Parathyroid adenoma (tissue), 2 donors: ENCODE results near the gene HOXA6.

Experiments
- H2AFZ ChIP-seq: fragments of 300-600 bp; sonication (generic); one replicate; pipeline ENCODE4 v1.7.0; 2017; ENCODE audit warnings: antibody characterized with exemption, mild to moderate bottlenecking
- H3K27ac ChIP-seq: fragments of 300-600 bp; sonication (generic); one replicate; pipeline ENCODE4 v1.7.0; 2017
- H3K27me3 ChIP-seq: fragments of 300-600 bp; sonication (generic); one replicate; pipeline ENCODE4 v1.7.0; 2017; ENCODE audit warnings: low read length; ENCODE audit not compliant: control insufficient read depth, insufficient read depth
- H3K36me3 ChIP-seq: fragments of 300-600 bp; sonication (generic); one replicate; pipeline ENCODE4 v1.7.0; 2017; ENCODE audit warnings: low read length; ENCODE audit not compliant: control insufficient read depth, insufficient read depth
- H3K4me1 ChIP-seq: fragments of 300-600 bp; sonication (generic); one replicate; pipeline ENCODE4 v1.7.0; 2017; ENCODE audit warnings: control low read depth
- H3K4me2 ChIP-seq: fragments of 300-600 bp; sonication (generic); one replicate; pipeline ENCODE4 v1.7.0; 2017; ENCODE audit warnings: low read length
- H3K4me3 ChIP-seq: fragments of 300-600 bp; sonication (generic); one replicate; pipeline ENCODE4 v1.7.0; 2017; ENCODE audit warnings: low read depth, low read length
- H3K79me2 ChIP-seq: fragments of 300-600 bp; sonication (generic); one replicate; pipeline ENCODE4 v1.7.0; 2017; ENCODE audit warnings: control low read depth
- H3K9ac ChIP-seq: fragments of 300-600 bp; sonication (generic); one replicate; pipeline ENCODE4 v1.7.0; 2017; ENCODE audit warnings: mild to moderate bottlenecking
- H3K9me3 ChIP-seq: fragments of 300-600 bp; sonication (generic); one replicate; pipeline ENCODE4 v1.7.0; 2017; ENCODE audit warnings: low read length; ENCODE audit not compliant: control insufficient read depth
- TF ChIP-seq, protein P1 (sequence below): fragments of 300-600 bp; sonication (generic); IDR thresholded peaks from one replicate; pipeline ENCODE4 v1.7.0; 2017; ENCODE audit warnings: antibody characterized with exemption, mild to moderate bottlenecking
- donor health status: primary hyperparathyroidism.

Gene HOXA6

GRCh38 chr7:27126596-27127327 is 20.8 kb downstream of the HOXA6 start:
- Histone ChIP-seq H3K9ac (no peak overlapping the region), H3K27ac (no peak overlapping the region), H3K4me2 (peak overlapping the region; percentile 97), H2AFZ (no peak overlapping the region), H3K4me1 (no peaks in the 10 kb centered on the region), H3K79me2 (no peaks in the 10 kb centered on the region), H3K27me3 (no peaks in the 10 kb centered on the region), H3K36me3 (no peaks in the 10 kb centered on the region), H3K9me3 (no peaks in the 10 kb centered on the region), H3K4me3 (no peak overlapping the region)
- TF ChIP-seq, protein P1, sequence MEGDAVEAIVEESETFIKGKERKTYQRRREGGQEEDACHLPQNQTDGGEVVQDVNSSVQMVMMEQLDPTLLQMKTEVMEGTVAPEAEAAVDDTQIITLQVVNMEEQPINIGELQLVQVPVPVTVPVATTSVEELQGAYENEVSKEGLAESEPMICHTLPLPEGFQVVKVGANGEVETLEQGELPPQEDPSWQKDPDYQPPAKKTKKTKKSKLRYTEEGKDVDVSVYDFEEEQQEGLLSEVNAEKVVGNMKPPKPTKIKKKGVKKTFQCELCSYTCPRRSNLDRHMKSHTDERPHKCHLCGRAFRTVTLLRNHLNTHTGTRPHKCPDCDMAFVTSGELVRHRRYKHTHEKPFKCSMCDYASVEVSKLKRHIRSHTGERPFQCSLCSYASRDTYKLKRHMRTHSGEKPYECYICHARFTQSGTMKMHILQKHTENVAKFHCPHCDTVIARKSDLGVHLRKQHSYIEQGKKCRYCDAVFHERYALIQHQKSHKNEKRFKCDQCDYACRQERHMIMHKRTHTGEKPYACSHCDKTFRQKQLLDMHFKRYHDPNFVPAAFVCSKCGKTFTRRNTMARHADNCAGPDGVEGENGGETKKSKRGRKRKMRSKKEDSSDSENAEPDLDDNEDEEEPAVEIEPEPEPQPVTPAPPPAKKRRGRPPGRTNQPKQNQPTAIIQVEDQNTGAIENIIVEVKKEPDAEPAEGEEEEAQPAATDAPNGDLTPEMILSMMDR = no peak

DNA sequence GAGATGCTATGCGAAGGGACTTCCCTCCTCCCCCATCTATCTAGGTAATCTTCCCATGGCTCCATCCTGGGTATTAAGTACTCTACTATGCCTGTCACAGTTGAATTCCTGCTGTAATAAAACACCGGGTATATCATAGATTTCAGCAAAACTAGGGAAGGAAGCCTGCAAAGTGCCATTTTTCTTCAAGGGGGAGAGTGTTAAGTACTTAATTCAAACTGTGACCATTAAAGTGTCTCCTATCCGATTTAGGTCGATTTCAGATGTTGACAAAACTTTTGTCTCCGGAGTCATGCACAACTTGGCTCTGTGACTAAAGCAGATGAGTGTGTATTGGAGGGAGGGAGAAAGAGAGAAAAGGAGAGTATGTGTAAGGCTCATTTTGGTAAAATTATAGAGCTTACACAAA is 21.6 kb downstream of the HOXA6 start:
- H3K4me2 ChIP-seq = peak overlapping the region; percentile 49
- no peaks in the 10 kb centered on the region for H3K27me3 ChIP-seq
- H2AFZ ChIP-seq = no peak overlapping the region
- no peaks in the 10 kb centered on the region for H3K4me1 ChIP-seq
- no peak overlapping the region for H3K4me3 ChIP-seq
- no peaks in the 10 kb centered on the region for H3K9me3 ChIP-seq
- TF ChIP-seq, protein P1 = no peak
- H3K36me3 ChIP-seq = no peaks in the 10 kb centered on the region
- no peak overlapping the region for H3K9ac ChIP-seq
- no peak overlapping the region for H3K27ac ChIP-seq
- H3K79me2 ChIP-seq = no peaks in the 10 kb centered on the region

DNA sequence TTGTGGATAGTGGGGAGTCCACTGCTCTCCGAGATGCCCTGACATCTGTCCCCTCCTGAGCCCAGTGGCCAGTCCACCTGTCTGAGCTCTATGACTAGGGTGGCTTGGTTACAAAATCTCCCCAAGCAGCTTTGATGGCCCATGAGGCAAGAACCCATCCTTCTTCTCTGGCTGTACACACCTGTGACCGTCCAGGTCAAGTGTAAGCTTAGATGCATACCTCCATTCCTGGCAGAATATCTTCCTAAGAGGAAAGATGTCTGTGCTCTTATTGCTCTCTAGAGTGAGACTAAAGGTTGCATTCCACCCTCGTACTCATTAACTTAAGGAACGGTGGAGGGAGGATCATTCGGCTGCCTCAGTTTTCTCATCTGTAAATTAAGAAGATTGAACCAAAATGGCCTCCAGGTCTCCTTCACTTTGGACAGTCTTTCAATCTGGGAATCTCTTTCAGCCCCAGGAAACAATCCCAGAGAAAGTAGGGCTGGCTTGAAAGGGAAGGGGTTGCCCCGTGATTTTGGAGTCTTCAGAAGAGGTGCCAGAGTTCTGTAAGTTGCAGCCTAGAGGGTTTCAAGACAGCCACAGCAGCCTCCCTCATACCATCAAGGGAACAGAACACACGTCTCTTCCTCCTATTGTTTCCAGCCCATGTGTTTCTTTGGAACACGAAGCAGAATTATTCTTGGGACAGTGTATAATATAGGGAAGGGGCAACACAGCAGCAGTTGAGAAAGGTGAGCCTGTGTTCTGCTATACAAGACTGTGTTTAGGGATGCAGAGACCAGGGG is 22.5 kb downstream of the HOXA6 start:
- H3K9me3 ChIP-seq = no peaks in the 10 kb centered on the region
- H3K4me1 ChIP-seq = no peaks in the 10 kb centered on the region
- no peak overlapping the region for H2AFZ ChIP-seq
- H3K4me3 ChIP-seq = no peak overlapping the region
- H3K36me3 ChIP-seq = no peaks in the 10 kb centered on the region
- H3K4me2 ChIP-seq = peak overlapping the region; percentile 49
- H3K9ac ChIP-seq = no peak overlapping the region
- H3K27ac ChIP-seq = no peak overlapping the region
- no peaks in the 10 kb centered on the region for H3K27me3 ChIP-seq
- no peaks in the 10 kb centered on the region for H3K79me2 ChIP-seq
- TF ChIP-seq, protein P1 = no peak

GRCh38 chr7:27124096-27124901 is 23.3 kb downstream of the HOXA6 start:
- Histone ChIP-seq H3K79me2 (no peaks in the 10 kb centered on the region), H3K36me3 (no peaks in the 10 kb centered on the region), H3K4me1 (no peaks in the 10 kb centered on the region), H3K9ac (no peak overlapping the region), H3K27me3 (no peaks in the 10 kb centered on the region), H3K27ac (no peak overlapping the region), H3K9me3 (no peaks in the 10 kb centered on the region), H2AFZ (no peak overlapping the region), H3K4me2 (no peak overlapping the region), H3K4me3 (no peak overlapping the region)
- TF ChIP-seq, protein P1 = no peak
